ENCODE results near the gene KRR1. TPM values are rescaled to one million over a fixed set of nuclear protein-coding genes. Genes with fewer than 3 reads are reported as not detected.
A peak's percentile ranks its signal among the peaks of the same experiment; 100 is the strongest.
"Not testable (repeated sequence)": the region's sequence is repeated elsewhere in the genome, so short reads cannot be mapped to it uniquely, and the experiment has no call there.

KRR1 gene
- total RNA-seq, 1 donor: 45.6 TPM

DNA sequence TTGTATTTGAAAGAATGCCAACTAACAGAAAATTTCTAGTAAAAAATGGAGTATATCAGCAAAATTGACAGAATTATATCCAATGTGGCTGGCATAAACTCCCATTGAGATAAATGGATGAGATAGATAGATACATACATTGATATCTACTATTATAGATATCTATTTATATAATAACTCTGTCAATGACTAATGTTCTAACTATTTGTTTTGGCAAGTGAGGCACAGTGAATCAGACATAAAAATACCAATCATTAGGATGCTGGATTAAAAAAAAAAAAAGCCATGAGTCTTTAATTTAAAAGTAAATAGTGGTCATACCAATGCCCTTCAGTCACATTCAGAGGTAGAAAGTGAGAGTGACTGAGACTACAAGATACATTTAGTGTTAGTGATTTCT lies 64.6 kb downstream of the KRR1 start:
- Histone ChIP-seq H3K4me3 (ENCODE audit: insufficient read depth, low read length) (no peak overlapping the region), H3K4me1 (ENCODE audit: insufficient read depth, low read length) (peaks cover 43% of the 10 kb centered on the region), H3K36me3 (ENCODE audit: insufficient read depth, low read length) (no peaks in the 10 kb centered on the region), H3K9me3 (ENCODE audit: low read depth, low read length) (no peaks in the 10 kb centered on the region), H3K4me2 (ENCODE audit: insufficient read depth, low read length) (peak overlapping the region; percentile 23), H3K27ac (ENCODE audit: low read depth, low read length) (peak overlapping the region; percentile 56), H4K20me1 (ENCODE audit: insufficient read depth, low read length) (no peaks in the 10 kb centered on the region), H3K79me2 (ENCODE audit: insufficient read depth, low read length) (no peaks in the 10 kb centered on the region), H3K27me3 (ENCODE audit: insufficient read depth, low read length) (no peaks in the 10 kb centered on the region), H2AFZ (ENCODE audit: low read length) (no peak overlapping the region)
- no peak for TF ChIP-seq CTCF (IDR thresholded peaks at IDR 0.05; ENCODE audit: extremely low read depth, low read depth, low read length)
- DNase-seq (ENCODE audit: insufficient read length, low spot score, missing footprints): peak; percentile 21

DNA sequence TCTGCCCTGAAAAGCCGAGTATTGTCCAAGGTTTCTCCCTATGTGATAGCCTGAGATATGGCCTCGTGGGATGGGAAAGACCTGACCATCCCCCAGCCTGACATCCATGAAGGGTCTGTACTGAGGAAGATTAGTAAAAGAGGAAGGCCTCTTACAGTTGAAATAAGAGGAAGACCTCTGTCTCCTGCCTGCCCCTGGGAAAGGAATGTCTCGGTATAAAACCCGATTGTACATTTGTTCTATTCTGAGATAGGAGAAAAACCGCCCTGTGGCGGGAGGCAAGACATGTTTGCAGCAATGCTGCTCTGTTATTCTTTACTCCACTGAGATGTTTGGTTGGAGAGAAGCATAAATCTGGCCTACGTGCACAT lies 66.3 kb downstream of the KRR1 start:
- not testable (repeated sequence) for H3K4me3 ChIP-seq (ENCODE audit: insufficient read depth, low read length); H3K4me2 ChIP-seq (ENCODE audit: insufficient read depth, low read length); H3K27me3 ChIP-seq (ENCODE audit: insufficient read depth, low read length); H3K9me3 ChIP-seq (ENCODE audit: low read depth, low read length); H3K36me3 ChIP-seq (ENCODE audit: insufficient read depth, low read length); DNase-seq (ENCODE audit: insufficient read length, low spot score, missing footprints); H3K79me2 ChIP-seq (ENCODE audit: insufficient read depth, low read length); H4K20me1 ChIP-seq (ENCODE audit: insufficient read depth, low read length); H2AFZ ChIP-seq (ENCODE audit: low read length)
- H3K27ac ChIP-seq (ENCODE audit: low read depth, low read length): peak overlapping the region; percentile 41
- H3K4me1 ChIP-seq (ENCODE audit: insufficient read depth, low read length): peaks cover 43% of the 10 kb centered on the region

GRCh38 chr12:75444429-75445136 lies 66.8 kb downstream of the KRR1 start:
- no peak for TF ChIP-seq CTCF (IDR thresholded peaks at IDR 0.05; ENCODE audit: extremely low read depth, low read depth, low read length)
- H4K20me1 ChIP-seq (ENCODE audit: insufficient read depth, low read length): no peaks in the 10 kb centered on the region
- H3K4me2 ChIP-seq (ENCODE audit: insufficient read depth, low read length): no peak overlapping the region
- peak; percentile 52 for DNase-seq (ENCODE audit: insufficient read length, low spot score, missing footprints)
- peak overlapping the region; percentile 32 for H2AFZ ChIP-seq (ENCODE audit: low read length)
- H3K36me3 ChIP-seq (ENCODE audit: insufficient read depth, low read length): no peaks in the 10 kb centered on the region
- no peaks in the 10 kb centered on the region for H3K9me3 ChIP-seq (ENCODE audit: low read depth, low read length)
- no peaks in the 10 kb centered on the region for H3K27me3 ChIP-seq (ENCODE audit: insufficient read depth, low read length)
- H3K79me2 ChIP-seq (ENCODE audit: insufficient read depth, low read length): no peaks in the 10 kb centered on the region
- peak overlapping the region; percentile 41 for H3K27ac ChIP-seq (ENCODE audit: low read depth, low read length)
- H3K4me1 ChIP-seq (ENCODE audit: insufficient read depth, low read length): peaks cover 45% of the 10 kb centered on the region
- no peak overlapping the region for H3K4me3 ChIP-seq (ENCODE audit: insufficient read depth, low read length)

GRCh38 chr12:75443709-75444108 lies 67.7 kb downstream of the KRR1 start:
- Histone ChIP-seq H3K27ac (ENCODE audit: low read depth, low read length) (peak overlapping the region; percentile 41), H3K79me2 (ENCODE audit: insufficient read depth, low read length) (no peaks in the 10 kb centered on the region), H3K9me3 (ENCODE audit: low read depth, low read length) (no peaks in the 10 kb centered on the region), H4K20me1 (ENCODE audit: insufficient read depth, low read length) (no peaks in the 10 kb centered on the region), H3K4me2 (ENCODE audit: insufficient read depth, low read length) (no peak overlapping the region), H3K4me3 (ENCODE audit: insufficient read depth, low read length) (no peak overlapping the region), H3K4me1 (ENCODE audit: insufficient read depth, low read length) (peaks cover 51% of the 10 kb centered on the region), H3K36me3 (ENCODE audit: insufficient read depth, low read length) (no peaks in the 10 kb centered on the region), H2AFZ (ENCODE audit: low read length) (no peak overlapping the region), H3K27me3 (ENCODE audit: insufficient read depth, low read length) (no peaks in the 10 kb centered on the region)
- no peak for DNase-seq (ENCODE audit: insufficient read length, low spot score, missing footprints)
- no peak for TF ChIP-seq CTCF (IDR thresholded peaks at IDR 0.05; ENCODE audit: extremely low read depth, low read depth, low read length)

- DNase-seq (ENCODE audit: insufficient read length, low spot score, missing footprints); H3K4me3 ChIP-seq (ENCODE audit: insufficient read depth, low read length); H2AFZ ChIP-seq (ENCODE audit: low read length); H3K9me3 ChIP-seq (ENCODE audit: low read depth, low read length); H3K79me2 ChIP-seq (ENCODE audit: insufficient read depth, low read length); H4K20me1 ChIP-seq (ENCODE audit: insufficient read depth, low read length); H3K27ac ChIP-seq (ENCODE audit: low read depth, low read length); H3K27me3 ChIP-seq (ENCODE audit: insufficient read depth, low read length); H3K4me2 ChIP-seq (ENCODE audit: insufficient read depth, low read length); H3K36me3 ChIP-seq (ENCODE audit: insufficient read depth, low read length): not testable (repeated sequence)
- H3K4me1 ChIP-seq (ENCODE audit: insufficient read depth, low read length): peaks cover 46% of the 10 kb centered on the region
Measured at GRCh38 chr12:75442454-75442853, 69.0 kb downstream of the KRR1 start.

- not testable (repeated sequence) for H3K27me3 ChIP-seq (ENCODE audit: insufficient read depth, low read length); H4K20me1 ChIP-seq (ENCODE audit: insufficient read depth, low read length); H3K79me2 ChIP-seq (ENCODE audit: insufficient read depth, low read length); H3K4me2 ChIP-seq (ENCODE audit: insufficient read depth, low read length); H3K27ac ChIP-seq (ENCODE audit: low read depth, low read length); H3K36me3 ChIP-seq (ENCODE audit: insufficient read depth, low read length); H3K4me3 ChIP-seq (ENCODE audit: insufficient read depth, low read length); H3K9me3 ChIP-seq (ENCODE audit: low read depth, low read length); H2AFZ ChIP-seq (ENCODE audit: low read length); DNase-seq (ENCODE audit: insufficient read length, low spot score, missing footprints)
- H3K4me1 ChIP-seq (ENCODE audit: insufficient read depth, low read length): peaks cover 41% of the 10 kb centered on the region
Measured at GRCh38 chr12:75441687-75442449, 69.5 kb downstream of the KRR1 start.

Data from osteoblast (primary cell).